HUES48 (cell line): Measurements from ENCODE around the gene KIRREL1.

Experiments used
- H3K27ac ChIP-seq: one replicate; pipeline ENCODE4 v1.7.0; 2013; ENCODE audit warnings: low read depth, low read length, inconsistent platforms
- H3K27me3 ChIP-seq: 2 replicates; pipeline ENCODE4 v1.6.1; 2013; ENCODE audit warnings: mild to moderate bottlenecking, low read length; ENCODE audit not compliant: control insufficient read depth, insufficient read depth
- H3K36me3 ChIP-seq: 2 replicates; pipeline ENCODE4 v1.6.1; 2013; ENCODE audit warnings: low read length; ENCODE audit not compliant: control insufficient read depth, insufficient read depth
- H3K4me1 ChIP-seq: 2 replicates; pipeline ENCODE4 v1.6.1; 2013; ENCODE audit warnings: mild to moderate bottlenecking, low read length; ENCODE audit not compliant: control insufficient read depth, insufficient read depth
- H3K4me3 ChIP-seq: 2 replicates; pipeline ENCODE4 v1.5.1; 2013; ENCODE audit warnings: mild to moderate bottlenecking, low read depth, low read length
- H3K9ac ChIP-seq: 2 replicates; pipeline ENCODE4 v1.6.1; 2013; ENCODE audit warnings: mild to moderate bottlenecking, low read depth, low read length, moderate library complexity
- H3K9me3 ChIP-seq: 2 replicates; pipeline ENCODE4 v1.6.1; 2013; ENCODE audit warnings: low read length; ENCODE audit not compliant: control insufficient read depth, insufficient read depth

KIRREL1 gene

GRCh38 chr1:157975228-157975950, 18.1 kb upstream of the KIRREL1 start:
- H3K36me3 ChIP-seq = no peaks in the 10 kb centered on the region
- H3K4me1 ChIP-seq = peaks cover 11% of the 10 kb centered on the region
- no peaks in the 10 kb centered on the region for H3K27me3 ChIP-seq
- no peak overlapping the region for H3K27ac ChIP-seq
- no peak overlapping the region for H3K4me3 ChIP-seq
- peaks cover 20% of the 10 kb centered on the region for H3K9me3 ChIP-seq
- no peak overlapping the region for H3K9ac ChIP-seq

- Histone ChIP-seq H3K4me3 (no peak overlapping the region), H3K9ac (no peak overlapping the region), H3K9me3 (peaks cover 5% of the 10 kb centered on the region), H3K27ac (no peak overlapping the region), H3K4me1 (peaks cover 11% of the 10 kb centered on the region), H3K36me3 (no peaks in the 10 kb centered on the region), H3K27me3 (no peaks in the 10 kb centered on the region)
These were observed 16.6 kb upstream of the KIRREL1 start for GRCh38 chr1:157976888-157977287.

GRCh38 chr1:157978586-157979403, 14.7 kb upstream of the KIRREL1 start:
- peaks cover 15% of the 10 kb centered on the region for H3K4me1 ChIP-seq
- no peaks in the 10 kb centered on the region for H3K27me3 ChIP-seq
- no peaks in the 10 kb centered on the region for H3K36me3 ChIP-seq
- no peak overlapping the region for H3K9ac ChIP-seq
- H3K9me3 ChIP-seq = no peaks in the 10 kb centered on the region
- H3K4me3 ChIP-seq = no peak overlapping the region
- H3K27ac ChIP-seq = no peak overlapping the region

- Histone ChIP-seq H3K9me3 (no peaks in the 10 kb centered on the region), H3K27me3 (no peaks in the 10 kb centered on the region), H3K4me1 (peaks cover 14% of the 10 kb centered on the region), H3K36me3 (no peaks in the 10 kb centered on the region), H3K27ac (no peak overlapping the region), H3K4me3 (no peak overlapping the region), H3K9ac (no peak overlapping the region)
These were observed 11.3 kb upstream of the KIRREL1 start for GRCh38 chr1:157982136-157982535.

GRCh38 chr1:157983787-157984186, 9.7 kb upstream of the KIRREL1 start:
- Histone ChIP-seq H3K9me3 (no peaks in the 10 kb centered on the region), H3K9ac (no peak overlapping the region), H3K36me3 (no peaks in the 10 kb centered on the region), H3K4me3 (no peak overlapping the region), H3K4me1 (peaks cover 12% of the 10 kb centered on the region), H3K27ac (no peak overlapping the region), H3K27me3 (no peaks in the 10 kb centered on the region)

- Histone ChIP-seq H3K9ac (no peak overlapping the region), H3K9me3 (no peaks in the 10 kb centered on the region), H3K27me3 (no peaks in the 10 kb centered on the region), H3K4me3 (no peak overlapping the region), H3K27ac (no peak overlapping the region), H3K4me1 (peaks cover 12% of the 10 kb centered on the region), H3K36me3 (no peaks in the 10 kb centered on the region)
These were observed 9.0 kb upstream of the KIRREL1 start for GRCh38 chr1:157984469-157984868.

GRCh38 chr1:157985473-157985872, 8.0 kb upstream of the KIRREL1 start:
- Histone ChIP-seq H3K36me3 (no peaks in the 10 kb centered on the region), H3K4me3 (no peak overlapping the region), H3K9me3 (no peaks in the 10 kb centered on the region), H3K27me3 (no peaks in the 10 kb centered on the region), H3K27ac (no peak overlapping the region), H3K9ac (no peak overlapping the region), H3K4me1 (peaks cover 12% of the 10 kb centered on the region)

GRCh38 chr1:157988002-157988401, 5.4 kb upstream of the KIRREL1 start:
- peaks cover 17% of the 10 kb centered on the region for H3K4me1 ChIP-seq
- no peak overlapping the region for H3K27ac ChIP-seq
- no peak overlapping the region for H3K4me3 ChIP-seq
- no peaks in the 10 kb centered on the region for H3K36me3 ChIP-seq
- 0 out of 2 replicates have a peak, but pooled peaks cover 5% of the 10 kb centered on the region for H3K27me3 ChIP-seq
- no peak overlapping the region for H3K9ac ChIP-seq
- H3K9me3 ChIP-seq = no peaks in the 10 kb centered on the region

- no peak overlapping the region for H3K9ac ChIP-seq
- 0 out of 2 replicates have a peak, but pooled peaks cover 5% of the 10 kb centered on the region for H3K27me3 ChIP-seq
- H3K36me3 ChIP-seq = no peaks in the 10 kb centered on the region
- no peak overlapping the region for H3K4me3 ChIP-seq
- H3K4me1 ChIP-seq = peaks cover 32% of the 10 kb centered on the region
- peak overlapping the region; percentile 7 for H3K27ac ChIP-seq
- H3K9me3 ChIP-seq = no peaks in the 10 kb centered on the region
These were observed 1.2 kb upstream of the KIRREL1 start for GRCh38 chr1:157992031-157992832.

GRCh38 chr1:157992833-157993146, 655 bp upstream of the KIRREL1 start:
- H3K27ac ChIP-seq = no peak overlapping the region
- peaks cover 32% of the 10 kb centered on the region for H3K4me1 ChIP-seq
- no peaks in the 10 kb centered on the region for H3K9me3 ChIP-seq
- no peaks in the 10 kb centered on the region for H3K36me3 ChIP-seq
- peak overlapping the region; percentile 79 for H3K4me3 ChIP-seq
- no peak overlapping the region for H3K9ac ChIP-seq
- 0 out of 2 replicates have a peak, but pooled peaks cover 5% of the 10 kb centered on the region for H3K27me3 ChIP-seq
